HG03280 (cell line): Measurements from ENCODE around the gene PFKL.
"Not testable (repeated sequence)": the region's sequence is repeated elsewhere in the genome, so short reads cannot be mapped to it uniquely, and the experiment has no call there.

Source experiments
- ATAC-seq: cut with Tn5 transposase; IDR thresholded peaks from one replicate; pipeline ENCODE4 v1.9.1; 2021; ENCODE audit warnings: mild to moderate bottlenecking, moderate library complexity; ENCODE audit not compliant: unreplicated experiment

Gene PFKL

DNA sequence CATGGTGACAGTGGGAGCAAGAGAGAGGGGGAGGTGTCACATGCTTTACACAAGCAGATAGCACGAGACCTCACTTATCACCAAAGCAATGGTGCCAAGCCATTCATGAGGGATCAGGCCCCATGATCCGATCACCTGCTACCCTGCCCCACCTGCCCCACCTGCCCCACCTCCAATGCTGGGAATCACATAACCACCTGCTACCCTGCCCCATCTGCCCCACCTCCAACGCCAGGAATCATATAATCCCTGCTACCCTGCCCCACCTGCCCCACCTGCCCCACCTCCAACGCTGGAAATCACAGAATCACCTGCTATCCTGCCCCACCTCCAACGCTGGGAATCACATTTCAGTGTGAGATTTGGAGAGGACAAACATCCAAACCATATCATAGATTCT lies 24.8 kb upstream of the PFKL start:
- ATAC-seq = no peak

DNA sequence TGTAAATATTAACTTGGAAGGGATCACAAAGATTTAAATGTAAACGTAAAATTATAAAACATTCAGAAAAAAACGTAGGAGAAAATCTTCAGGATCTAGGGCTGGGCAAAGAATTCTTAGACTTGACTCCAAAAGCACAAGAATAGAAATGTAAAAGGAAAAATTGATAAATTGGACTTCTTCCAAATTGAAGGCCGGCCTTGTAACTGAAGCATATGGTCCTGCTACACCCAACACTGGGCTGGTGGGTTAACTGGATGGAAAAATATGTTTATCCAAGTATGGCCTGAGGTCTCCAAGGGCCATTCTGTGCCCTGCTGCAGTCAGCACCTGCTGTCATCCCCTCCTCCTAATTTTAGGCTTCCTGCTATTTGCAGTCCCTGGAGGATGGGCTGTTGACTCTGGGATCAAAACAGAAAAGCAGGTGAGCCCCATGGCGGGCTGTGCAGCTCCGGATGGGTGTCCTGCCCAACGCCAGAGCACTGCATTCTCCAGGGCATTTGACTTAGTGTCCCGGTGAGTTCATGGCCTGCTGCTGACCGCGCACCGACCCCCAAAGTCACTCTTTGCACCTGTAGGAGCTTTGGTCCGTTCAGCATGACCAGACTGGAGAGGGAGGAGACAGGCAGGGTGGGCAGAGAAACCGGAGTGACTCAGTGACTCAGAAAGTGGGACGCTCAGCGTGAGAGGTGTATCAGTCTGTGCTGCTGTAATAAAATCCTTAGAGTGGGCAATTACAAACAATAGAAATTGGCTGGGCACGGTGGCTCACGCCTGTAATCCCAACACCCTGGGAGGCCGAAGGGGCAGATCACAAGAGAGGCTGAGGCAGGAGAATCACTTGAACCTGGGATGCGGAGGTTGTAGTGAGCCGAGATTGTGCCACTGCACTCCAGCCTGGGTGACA lies 20.2 kb upstream of the PFKL start:
- ATAC-seq = no peak

DNA sequence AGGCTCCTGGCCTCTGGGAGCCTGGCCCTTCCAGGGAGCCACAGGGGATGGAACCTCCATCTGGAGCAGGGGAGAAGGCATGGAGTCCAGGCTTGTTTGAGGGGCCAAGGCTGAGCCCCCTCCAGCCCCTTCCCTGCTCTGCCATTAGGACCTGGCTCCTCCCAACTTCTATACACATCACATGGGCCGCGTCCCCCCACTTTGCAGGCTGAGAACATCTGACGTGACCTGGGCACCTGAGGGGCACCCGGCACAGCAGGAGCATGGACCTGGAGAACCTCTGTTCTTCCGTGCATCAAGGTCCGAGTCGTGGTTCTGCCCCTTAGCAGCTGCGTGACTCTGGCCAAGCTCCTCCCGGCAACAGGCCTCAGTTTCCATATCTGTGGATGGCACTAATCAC lies 18.1 kb upstream of the PFKL start:
- ATAC-seq = no peak

DNA sequence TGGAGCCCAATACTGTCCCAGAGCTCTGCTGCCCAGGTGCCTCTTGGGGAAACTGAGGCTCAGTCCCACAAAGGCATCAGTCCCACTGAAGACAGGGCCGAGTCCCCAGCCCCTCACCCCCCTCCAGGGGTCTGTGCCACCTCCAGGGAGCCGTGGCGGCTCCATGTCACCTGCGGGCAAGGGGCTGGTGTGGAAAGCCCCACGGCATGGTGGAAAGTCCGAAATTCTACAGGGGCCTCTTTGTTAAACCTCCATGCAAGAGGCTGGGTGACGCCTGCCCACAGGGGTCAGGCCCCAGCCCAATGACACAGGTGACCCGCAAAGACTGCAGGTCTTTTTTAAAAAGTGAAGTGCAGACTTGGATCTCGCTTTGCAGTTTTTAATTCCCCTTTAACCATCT lies 17.5 kb upstream of the PFKL start:
- ATAC-seq = no peak

DNA sequence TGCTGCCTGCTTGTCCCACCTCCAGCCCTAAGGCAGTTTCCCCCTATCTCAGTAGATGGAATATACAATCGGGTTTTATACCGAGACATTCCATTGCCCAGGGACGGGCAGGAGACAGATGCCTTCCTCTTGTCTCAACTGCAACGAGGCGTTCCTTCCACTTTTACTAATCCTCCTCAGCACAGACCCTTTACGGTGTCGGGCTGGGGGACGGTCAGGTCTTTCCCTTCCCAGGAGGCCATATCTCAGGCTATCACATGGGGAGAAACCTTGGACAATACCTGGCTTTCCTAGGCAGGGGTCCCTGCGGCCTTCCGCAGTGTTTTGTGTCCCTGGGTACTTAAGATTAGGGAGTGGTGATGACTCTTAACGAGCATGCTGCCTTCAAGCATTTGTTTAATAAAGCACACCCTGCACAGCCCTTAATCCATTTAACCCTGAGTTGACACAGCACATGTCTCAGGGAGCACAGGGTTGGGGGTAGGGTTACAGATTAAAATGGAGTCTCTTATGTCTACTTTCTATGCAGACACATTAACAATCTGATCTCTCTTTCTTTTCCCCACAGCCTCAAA lies 16.6 kb upstream of the PFKL start:
- not testable (repeated sequence) for ATAC-seq

DNA sequence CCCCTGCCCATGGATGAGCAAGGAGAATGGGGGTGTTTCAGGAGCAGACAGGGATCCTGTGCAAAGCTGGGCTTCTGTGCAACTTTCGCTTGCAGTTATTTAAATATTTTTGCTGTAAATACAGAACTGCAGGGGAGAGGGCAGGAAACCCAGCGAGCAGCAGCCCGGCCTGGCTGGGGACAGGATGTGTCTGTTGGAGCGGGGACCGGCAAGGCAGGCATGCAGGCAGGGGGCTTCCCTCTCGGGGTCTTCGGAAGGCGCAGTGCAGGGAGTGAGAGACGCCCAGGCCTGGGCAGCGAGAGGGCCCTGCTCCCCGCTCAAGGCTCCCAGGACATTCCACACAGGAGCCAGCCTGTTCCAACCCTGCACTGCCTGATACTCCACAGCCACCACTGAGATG lies 15.9 kb upstream of the PFKL start:
- no peak for ATAC-seq

DNA sequence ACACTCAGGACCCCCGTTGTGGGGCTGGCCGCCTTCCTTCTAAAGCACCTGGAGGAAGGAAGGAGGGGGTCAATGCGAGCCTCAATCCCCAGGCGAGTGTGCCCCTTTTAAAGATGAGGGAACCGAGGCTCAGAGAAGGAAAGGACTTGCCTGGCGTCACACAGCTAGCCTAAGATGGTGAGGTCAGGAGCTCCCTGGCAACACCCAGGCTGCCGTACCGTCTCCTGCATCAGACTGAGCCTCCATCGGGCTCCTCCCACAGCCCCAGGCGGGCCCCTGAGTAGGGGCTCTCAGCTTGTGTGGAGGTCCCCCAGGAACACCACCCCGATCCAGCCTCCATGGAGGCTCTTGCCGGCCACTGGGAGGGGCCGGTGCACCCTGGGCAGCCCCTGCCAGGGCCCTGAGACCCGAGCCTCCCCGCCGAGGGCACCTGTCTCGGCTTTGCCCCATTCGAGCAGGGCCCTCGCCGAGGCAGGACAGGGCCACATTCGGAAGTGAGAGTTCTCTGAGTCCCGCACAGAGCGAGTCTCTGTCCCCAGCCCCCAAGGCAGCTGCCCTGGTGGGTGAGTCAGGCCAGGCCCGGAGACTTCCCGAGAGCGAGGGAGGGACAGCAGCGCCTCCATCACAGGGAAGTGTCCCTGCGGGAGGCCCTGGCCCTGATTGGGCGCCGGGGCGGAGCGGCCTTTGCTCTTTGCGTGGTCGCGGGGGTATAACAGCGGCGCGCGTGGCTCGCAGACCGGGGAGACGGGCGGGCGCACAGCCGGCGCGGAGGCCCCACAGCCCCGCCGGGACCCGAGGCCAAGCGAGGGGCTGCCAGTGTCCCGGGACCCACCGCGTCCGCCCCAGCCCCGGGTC lies 14.5 kb upstream of the PFKL start, which contains the start of gene AIRE:
Gene AIRE, plus strand, starts transcription at position 739 of the 855 bp plus-strand sequence. CDS start 131 bp downstream, outside the sequence.
- no peak for ATAC-seq

DNA sequence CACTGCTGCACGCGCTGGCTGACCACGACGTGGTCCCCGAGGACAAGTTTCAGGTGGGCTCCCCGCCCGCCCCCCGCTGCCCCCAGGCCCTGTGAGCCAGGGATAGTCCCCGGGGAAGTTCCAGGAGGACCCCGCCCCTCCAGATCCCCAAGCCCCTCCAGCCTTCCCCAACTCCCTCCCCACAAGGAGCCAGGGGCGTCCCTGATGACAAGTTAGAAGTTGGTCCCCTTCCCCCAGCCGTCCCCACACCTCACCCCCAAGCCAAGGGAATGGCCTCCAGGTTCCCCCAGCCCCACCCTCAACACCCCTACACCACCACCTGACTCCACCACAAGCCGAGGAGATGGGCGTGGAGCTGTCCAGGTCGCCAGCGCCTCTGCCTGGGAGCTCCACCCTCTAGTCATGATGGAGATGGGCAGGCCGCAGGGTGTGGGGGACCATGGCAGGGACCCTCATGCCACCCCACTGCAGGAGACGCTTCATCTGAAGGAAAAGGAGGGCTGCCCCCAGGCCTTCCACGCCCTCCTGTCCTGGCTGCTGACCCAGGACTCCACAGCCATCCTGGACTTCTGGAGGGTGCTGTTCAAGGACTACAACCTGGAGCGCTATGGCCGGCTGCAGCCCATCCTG lies 13.7 kb upstream of the PFKL start:
- no peak for ATAC-seq

DNA sequence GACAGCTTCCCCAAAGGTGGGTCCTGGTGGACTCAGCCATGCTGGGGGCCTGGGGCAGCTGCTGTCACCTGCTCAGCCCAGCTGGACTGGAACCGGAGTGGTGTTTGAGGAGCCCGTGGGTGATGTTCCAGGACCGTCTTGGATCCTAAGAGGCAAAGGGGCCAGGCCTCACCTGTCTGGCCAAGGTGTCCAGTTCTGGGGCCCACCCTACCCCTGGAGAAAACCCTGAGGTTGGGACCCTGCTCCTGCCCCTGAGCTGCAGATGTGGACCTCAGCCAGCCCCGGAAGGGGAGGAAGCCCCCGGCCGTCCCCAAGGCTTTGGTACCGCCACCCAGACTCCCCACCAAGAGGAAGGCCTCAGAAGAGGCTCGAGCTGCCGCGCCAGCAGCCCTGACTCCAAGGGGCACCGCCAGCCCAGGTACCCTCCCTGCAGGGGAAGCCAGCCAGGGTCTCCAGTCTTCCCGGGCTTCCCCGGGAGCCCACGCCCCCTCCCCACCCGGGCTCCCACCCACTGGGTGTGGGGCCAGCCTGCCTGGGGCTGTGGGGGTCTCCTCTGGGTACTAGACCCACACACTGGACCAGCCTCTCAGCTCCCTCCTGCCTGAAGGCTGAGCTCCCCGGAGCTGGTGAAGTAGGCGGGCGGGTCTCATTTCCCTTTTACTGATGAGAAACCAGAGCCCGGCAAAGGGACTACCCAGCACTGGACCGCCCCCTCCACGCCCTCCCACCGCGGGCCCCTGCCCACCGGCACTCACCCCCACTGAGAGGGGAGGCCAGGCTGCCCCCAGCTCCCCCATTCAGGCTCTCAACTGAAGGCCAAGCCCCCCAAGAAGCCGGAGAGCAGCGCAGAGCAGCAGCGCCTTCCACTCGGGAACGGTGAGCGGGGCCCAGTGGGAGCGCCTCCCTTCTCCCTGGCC lies 12.9 kb upstream of the PFKL start:
- ATAC-seq = no peak

DNA sequence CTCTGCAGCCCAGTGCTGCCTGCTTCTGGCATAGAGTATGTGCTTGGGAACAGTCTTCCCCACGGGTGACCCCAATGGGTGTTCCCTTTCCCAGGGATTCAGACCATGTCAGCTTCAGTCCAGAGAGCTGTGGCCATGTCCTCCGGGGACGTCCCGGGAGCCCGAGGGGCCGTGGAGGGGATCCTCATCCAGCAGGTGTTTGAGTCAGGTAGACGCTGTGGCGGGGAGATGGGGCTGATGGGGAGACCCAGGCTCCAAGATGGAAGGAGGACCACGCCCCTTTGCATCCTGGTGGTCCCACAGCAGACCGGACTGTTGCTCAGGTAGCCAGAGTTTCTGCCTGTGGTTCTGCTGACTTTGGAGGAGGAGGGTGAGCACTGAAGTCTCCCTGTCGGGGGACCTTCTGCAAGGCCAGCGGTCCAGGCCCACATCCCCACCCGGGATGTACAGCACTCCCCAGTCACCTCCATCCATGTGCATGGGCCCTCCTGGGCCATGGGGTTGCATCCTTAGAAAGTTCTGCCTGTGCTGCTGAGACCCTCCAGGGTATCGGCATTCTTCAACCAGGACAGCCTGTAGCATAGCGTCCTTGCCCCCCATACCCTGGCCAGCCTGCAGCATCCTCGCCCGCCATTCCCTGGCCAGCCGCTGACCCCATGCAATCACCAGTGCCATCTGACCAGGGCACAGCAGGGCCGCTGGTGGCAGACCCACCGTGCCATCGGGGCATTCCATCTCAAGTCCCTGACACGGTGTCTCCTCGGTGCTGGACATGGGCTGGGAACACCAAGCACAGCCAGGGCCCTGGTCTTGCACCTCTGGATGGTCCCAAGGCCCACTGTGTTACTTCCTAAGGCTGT lies 11.4 kb upstream of the PFKL start:
- no peak for ATAC-seq

DNA sequence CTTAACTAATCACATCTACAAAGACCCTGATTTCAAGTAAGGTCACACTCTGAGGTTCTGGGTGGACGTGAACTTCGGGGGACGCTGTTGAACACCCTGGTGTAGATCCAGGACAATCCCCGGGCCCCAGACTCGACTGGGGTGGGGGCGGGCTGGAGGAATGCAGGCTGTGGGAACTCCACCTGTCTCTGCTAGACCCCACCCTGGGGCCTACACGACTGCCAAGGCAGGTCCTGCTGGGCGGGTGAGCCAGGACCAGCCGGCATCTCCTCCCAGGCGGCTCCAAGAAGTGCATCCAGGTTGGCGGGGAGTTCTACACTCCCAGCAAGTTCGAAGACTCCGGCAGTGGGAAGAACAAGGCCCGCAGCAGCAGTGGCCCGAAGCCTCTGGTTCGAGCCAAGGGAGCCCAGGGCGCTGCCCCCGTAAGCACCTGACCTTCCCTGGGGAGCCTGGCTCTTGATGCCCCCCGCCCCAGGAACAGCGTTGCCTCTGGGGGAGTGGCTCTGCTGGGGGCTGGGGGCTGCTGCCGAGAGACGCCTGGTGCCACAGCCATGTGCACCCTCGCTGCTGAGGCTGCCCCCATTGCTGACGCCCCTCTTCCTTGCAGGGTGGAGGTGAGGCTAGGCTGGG lies 10.4 kb upstream of the PFKL start:
- ATAC-seq = no peak

DNA sequence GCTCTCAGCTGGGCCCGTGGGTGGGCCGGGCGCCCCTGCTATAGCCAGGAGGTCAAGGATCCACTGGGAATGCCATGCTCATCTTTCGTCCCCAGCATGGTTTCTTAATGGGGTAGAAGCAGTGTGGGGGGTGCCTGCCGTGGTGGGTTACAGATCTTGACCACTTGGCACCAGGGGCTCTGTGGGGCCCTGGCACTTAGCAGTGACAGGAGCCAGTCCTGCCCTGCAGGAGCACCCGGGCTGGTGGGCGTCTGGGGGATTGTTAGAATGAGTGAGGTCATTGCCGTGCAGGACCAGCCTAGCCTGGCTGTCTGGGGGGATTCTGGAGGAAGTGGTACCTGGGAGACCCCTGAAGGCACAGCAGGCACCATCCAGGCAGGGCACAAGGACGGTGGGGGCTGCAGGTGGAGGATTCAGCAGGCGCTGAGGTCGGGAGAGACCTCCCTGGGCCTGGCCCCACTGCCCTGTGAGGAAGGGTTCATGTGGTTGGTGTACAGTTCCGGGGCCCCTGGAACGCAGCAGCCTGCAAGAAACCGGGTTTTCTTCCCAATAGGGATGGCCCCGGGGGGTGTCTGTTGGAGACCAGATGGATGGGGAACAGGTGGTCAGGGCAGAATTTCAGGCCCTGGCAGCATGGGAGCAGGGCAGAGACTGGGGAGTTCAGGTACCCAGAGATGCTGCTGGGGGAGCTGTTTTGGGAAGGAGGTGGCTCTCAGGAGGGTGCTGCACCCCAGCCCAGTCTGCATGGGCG lies 9.4 kb upstream of the PFKL start:
- ATAC-seq = no peak

DNA sequence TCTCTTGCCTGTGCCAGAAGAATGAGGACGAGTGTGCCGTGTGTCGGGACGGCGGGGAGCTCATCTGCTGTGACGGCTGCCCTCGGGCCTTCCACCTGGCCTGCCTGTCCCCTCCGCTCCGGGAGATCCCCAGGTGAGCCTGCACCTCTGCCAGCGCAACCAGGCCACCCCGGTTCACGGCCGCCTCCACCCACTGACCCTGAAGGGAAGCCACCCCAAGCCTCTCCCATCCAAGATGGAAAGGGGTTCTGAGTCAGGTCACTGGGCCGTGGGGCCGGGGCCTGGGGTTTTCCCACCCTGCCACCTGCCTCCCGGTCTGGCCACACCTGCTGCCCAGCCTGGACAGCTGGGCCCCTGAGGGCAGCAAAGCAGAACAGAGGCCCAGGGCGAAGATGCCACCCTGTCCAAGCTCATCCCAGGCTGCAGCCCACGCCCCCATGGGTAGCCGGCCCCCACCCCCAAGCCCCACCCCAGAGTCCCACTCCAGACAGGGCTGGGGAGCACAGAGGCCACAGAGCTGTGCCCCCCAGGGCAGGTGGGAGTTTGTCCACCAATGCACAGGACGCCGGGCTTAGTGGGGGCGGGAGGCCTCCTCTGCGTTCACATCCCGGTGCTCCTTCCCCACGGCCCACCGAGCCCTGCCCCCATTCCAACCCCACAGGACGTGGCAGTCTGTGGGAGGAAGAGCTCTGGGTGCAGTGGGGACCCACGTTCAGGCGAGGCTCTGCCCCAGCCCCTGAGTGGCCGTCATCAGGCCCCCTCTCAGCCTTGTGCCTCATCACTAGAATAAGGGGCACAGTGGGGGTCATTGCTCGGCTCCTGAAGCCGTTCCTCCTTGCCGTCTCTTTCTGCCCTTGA lies 8.5 kb upstream of the PFKL start:
- no peak for ATAC-seq

DNA sequence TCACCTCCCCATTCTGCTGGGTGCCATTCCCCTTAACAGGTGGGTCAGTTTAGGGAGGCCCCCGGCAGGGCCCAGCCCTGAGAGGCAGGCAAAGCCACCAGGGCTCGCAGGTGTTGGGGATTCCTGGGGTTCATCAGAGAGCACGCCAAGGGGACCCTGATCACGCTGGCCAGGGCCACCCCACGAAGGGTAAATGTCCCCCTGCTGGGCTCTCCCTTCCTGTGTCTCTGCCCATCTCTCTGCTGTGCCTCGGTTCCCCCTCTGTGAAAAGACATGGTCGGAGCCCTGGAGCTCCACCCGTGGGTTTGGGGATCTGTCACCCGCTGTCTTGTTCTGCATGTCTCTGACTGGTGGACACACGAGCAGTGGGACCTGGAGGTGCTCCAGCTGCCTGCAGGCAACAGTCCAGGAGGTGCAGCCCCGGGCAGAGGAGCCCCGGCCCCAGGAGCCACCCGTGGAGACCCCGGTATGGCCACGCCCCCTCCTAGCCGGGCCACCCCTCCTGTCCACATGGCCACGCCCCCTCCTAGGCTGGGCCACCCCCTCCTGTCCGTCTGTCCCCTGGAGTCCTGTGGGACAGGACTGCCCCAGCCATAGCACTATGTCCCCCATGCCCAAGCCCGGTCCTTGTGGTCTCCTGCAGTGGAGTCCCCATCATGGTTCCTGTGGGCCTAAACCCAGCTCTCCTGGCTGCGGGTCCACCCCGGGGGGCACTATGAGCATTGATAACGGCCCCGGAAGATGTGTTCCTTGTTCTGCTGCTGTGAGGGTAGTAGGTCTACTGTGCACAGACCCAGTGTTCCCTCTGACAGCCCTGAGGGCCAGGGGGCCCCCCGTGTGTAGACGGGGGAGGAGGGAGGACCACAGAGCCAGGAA lies 7.7 kb upstream of the PFKL start:
- no peak for ATAC-seq

DNA sequence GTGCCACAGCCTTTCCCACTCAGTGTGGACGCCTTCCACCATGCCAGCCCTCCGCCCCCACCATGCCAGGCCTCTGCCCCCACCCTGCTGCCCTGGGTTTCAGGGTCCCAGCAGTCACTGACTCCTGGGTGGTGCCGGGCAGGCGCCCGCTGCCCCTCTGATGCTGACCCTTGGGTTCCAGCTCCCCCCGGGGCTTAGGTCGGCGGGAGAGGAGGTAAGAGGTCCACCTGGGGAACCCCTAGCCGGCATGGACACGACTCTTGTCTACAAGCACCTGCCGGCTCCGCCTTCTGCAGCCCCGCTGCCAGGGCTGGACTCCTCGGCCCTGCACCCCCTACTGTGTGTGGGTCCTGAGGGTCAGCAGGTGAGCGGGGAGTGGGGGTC lies 7.0 kb upstream of the PFKL start:
- no peak for ATAC-seq
